ENCODE measurements around the gene CKM. TPM values are rescaled to one million over a fixed set of nuclear protein-coding genes. Genes with fewer than 3 reads are reported as not detected.

The CKM gene
- polyA plus RNA-seq, 2 of the 4 experiments (the other 2 are of a cell fraction) = not detected

- ChIA-PET POLR2A (no interaction called here), CTCF (no interaction called here)
- Histone ChIP-seq H3K4me2 (no peak overlapping the region), H3K27ac (no peak overlapping the region), H3K4me1 (no peaks in the 10 kb centered on the region), H3K4me3 (no peak overlapping the region), H3K9me3 (no peaks in the 10 kb centered on the region)
- TF ChIP-seq CEBPB (IDR thresholded peaks at IDR 0.05) (no peak), BHLHE40 (IDR thresholded peaks at IDR 0.05; ENCODE audit: low read depth, low read length) (no peak), SMC3 (IDR thresholded peaks at IDR 0.05) (no peak), ELK1 (IDR thresholded peaks at IDR 0.05; ENCODE audit: low read depth, low read length) (no peak), EP300 (IDR thresholded peaks at IDR 0.05) (no peak), CHD2 (IDR thresholded peaks at IDR 0.05; ENCODE audit: low read length, partially characterized antibody) (no peak), PHF8 (IDR thresholded peaks at IDR 0.05; ENCODE audit: borderline replicate concordance, low read depth) (no peak), TP53 (CRISPR knock-in tag; IDR thresholded peaks at IDR 0.05) (no peak), CHD4 (IDR thresholded peaks at IDR 0.05; ENCODE audit: borderline replicate concordance) (no peak), FOSL2 (IDR thresholded peaks at IDR 0.05) (no peak), FOSL2 (CRISPR knock-in tag; IDR thresholded peaks at IDR 0.05) (no peak), HOXA7 (CRISPR knock-in tag; IDR thresholded peaks at IDR 0.05) (no peak), HEYL (CRISPR knock-in tag; IDR thresholded peaks at IDR 0.05) (no peak), HOXB13 (CRISPR knock-in tag; IDR thresholded peaks at IDR 0.05; ENCODE audit: low read depth) (no peak)
- 84% methylated on average over 6 of the region's 12 CpGs for WGBS (ENCODE audit: missing lambda C conversion rate)
- FAIRE-seq (no peak), DNase-seq (ENCODE audit: low read depth in 1 of 2, low spot score in 1 of 2) (no peak), ATAC-seq (no peak)
Measured at GRCh38 chr19:45267296-45267695, 55.4 kb downstream of the CKM start.

GRCh38 chr19:45265375-45265774, 57.3 kb downstream of the CKM start:
- H3K27ac ChIP-seq = no peak overlapping the region
- FAIRE-seq = no peak
- DNase-seq (ENCODE audit: low read depth in 1 of 2, low spot score in 1 of 2) = no peak
- no peak overlapping the region for H3K4me2 ChIP-seq
- 84% methylated on average over 5 of the region's 5 CpGs for WGBS (ENCODE audit: missing lambda C conversion rate)
- H3K9me3 ChIP-seq = no peaks in the 10 kb centered on the region
- ChIA-PET POLR2A (no interaction called here), CTCF (interaction anchor here (1.6 kb wide), 1 partner anchor 73 kb away, joined by 6 read pairs; no protein-coding TSS in a partner anchor)
- no peak for ATAC-seq
- H3K4me3 ChIP-seq = no peak overlapping the region
- no peak for TF ChIP-seq HES2 (IDR thresholded peaks at IDR 0.05)
- TF ChIP-seq ESRRA (IDR thresholded peaks at IDR 0.05; ENCODE audit: borderline replicate concordance, low read length) = no peak
- TF ChIP-seq NR3C1 (IDR thresholded peaks at IDR 0.05) = no peak
- TF ChIP-seq EHMT2 (IDR thresholded peaks at IDR 0.05; ENCODE audit: low read depth) = no peak
- no peak for TF ChIP-seq TP53 (CRISPR knock-in tag; IDR thresholded peaks at IDR 0.05)
- no peak for TF ChIP-seq POLR2AphosphoS2 (conservative IDR thresholded peaks at IDR 0.05; ENCODE audit: low read length)
- TF ChIP-seq MAX (IDR thresholded peaks at IDR 0.05) = no peak
- TF ChIP-seq FOSB (CRISPR knock-in tag; IDR thresholded peaks at IDR 0.05) = no peak
- no peak for TF ChIP-seq HOXB5 (CRISPR knock-in tag; IDR thresholded peaks at IDR 0.05)
- TF ChIP-seq RNF2 (IDR thresholded peaks at IDR 0.05; ENCODE audit: borderline replicate concordance, low read depth) = no peak
- no peak for TF ChIP-seq CTCF (IDR thresholded peaks at IDR 0.05)
- TF ChIP-seq RCOR1 (IDR thresholded peaks at IDR 0.05; ENCODE audit: low read depth, low read length) = no peak
- TF ChIP-seq RARB (CRISPR knock-in tag; IDR thresholded peaks at IDR 0.05) = no peak
- no peak for TF ChIP-seq ZNF302 (CRISPR knock-in tag; IDR thresholded peaks at IDR 0.05)
- no peak for TF ChIP-seq HDAC2 (IDR thresholded peaks at IDR 0.05)
- TF ChIP-seq SREBF2 (IDR thresholded peaks at IDR 0.05) = no peak
- TF ChIP-seq KDM5A (IDR thresholded peaks at IDR 0.05) = no peak
- TF ChIP-seq MYC (IDR thresholded peaks at IDR 0.05; ENCODE audit: borderline replicate concordance, low read length) = no peak
- TF ChIP-seq CEBPB (IDR thresholded peaks at IDR 0.05) = no peak
- no peaks in the 10 kb centered on the region for H3K4me1 ChIP-seq
